DMS114 treated with DMSO at 0.1 percent for 48 hours (cell line): Measurements from ENCODE around the gene SMIM9.
"Not testable (repeated sequence)": the region's sequence is repeated elsewhere in the genome, so short reads cannot be mapped to it uniquely, and the experiment has no call there.

Experiments used
- DNase-seq: peaks from one replicate; lab custom pipeline; 2025; ENCODE audit not compliant: unreplicated experiment; lab: John Stamatoyannopoulos, UW

The SMIM9 gene

GRCh38 chrX:154834562-154834961 lies at the start of gene SMIM9:
TSS of gene SMIM9 (minus strand) at chrX:154834662. CDS start at chrX:154830856, 3,806 bp downstream.
- DNase-seq: no peak

GRCh38 chrX:154884069-154884468 lies 49.6 kb upstream of the SMIM9 start:
- not testable (repeated sequence) for DNase-seq

- DNase-seq: no peak
These were observed 38.9 kb upstream of the SMIM9 start for GRCh38 chrX:154873329-154873728.

- not testable (repeated sequence) for DNase-seq
These were observed 34.1 kb upstream of the SMIM9 start for GRCh38 chrX:154868522-154868921.

GRCh38 chrX:154855256-154855655 lies 20.8 kb upstream of the SMIM9 start:
- no peak for DNase-seq

- DNase-seq: no peak
These were observed 16.6 kb upstream of the SMIM9 start for GRCh38 chrX:154850957-154851611.

GRCh38 chrX:154840856-154841255 lies 6.4 kb upstream of the SMIM9 start:
- peak; percentile 0 for DNase-seq

GRCh38 chrX:154836163-154836562 lies 1.7 kb upstream of the SMIM9 start:
- DNase-seq: no peak

GRCh38 chrX:154833746-154834274 lies 652 bp downstream of the SMIM9 start:
- no peak for DNase-seq

GRCh38 chrX:154829926-154830442 lies 4.5 kb downstream of the SMIM9 start:
- no peak for DNase-seq

GRCh38 chrX:154829134-154829533 lies 5.3 kb downstream of the SMIM9 start:
- DNase-seq: no peak

GRCh38 chrX:154828016-154828408 lies 6.5 kb downstream of the SMIM9 start:
- DNase-seq: no peak

GRCh38 chrX:154827194-154828015 lies 7.1 kb downstream of the SMIM9 start:
- no peak for DNase-seq

GRCh38 chrX:154825586-154825985 lies 8.9 kb downstream of the SMIM9 start:
- DNase-seq: not testable (repeated sequence)

- no peak for DNase-seq
These were observed 9.8 kb downstream of the SMIM9 start for GRCh38 chrX:154824638-154825037.

GRCh38 chrX:154822029-154822428 lies 12.4 kb downstream of the SMIM9 start:
- DNase-seq: no peak

- no peak for DNase-seq
These were observed 12.9 kb downstream of the SMIM9 start for GRCh38 chrX:154821523-154821922.

- DNase-seq: no peak
These were observed 14.6 kb downstream of the SMIM9 start for GRCh38 chrX:154819771-154820341.

- no peak for DNase-seq
These were observed 15.3 kb downstream of the SMIM9 start for GRCh38 chrX:154818916-154819770.

GRCh38 chrX:154817048-154817618 lies 17.3 kb downstream of the SMIM9 start:
- not testable (repeated sequence) for DNase-seq
